HG02678 (cell line): ENCODE measurements around the gene NT5C1B.
"Not testable (repeated sequence)": the region's sequence is repeated elsewhere in the genome, so short reads cannot be mapped to it uniquely, and the experiment has no call there.

Experiments used
- ATAC-seq: cut with Tn5 transposase; IDR thresholded peaks from one replicate; pipeline ENCODE4 v1.9.1; 2021; ENCODE audit warnings: mild to moderate bottlenecking, moderate library complexity; ENCODE audit not compliant: unreplicated experiment

The NT5C1B gene

DNA sequence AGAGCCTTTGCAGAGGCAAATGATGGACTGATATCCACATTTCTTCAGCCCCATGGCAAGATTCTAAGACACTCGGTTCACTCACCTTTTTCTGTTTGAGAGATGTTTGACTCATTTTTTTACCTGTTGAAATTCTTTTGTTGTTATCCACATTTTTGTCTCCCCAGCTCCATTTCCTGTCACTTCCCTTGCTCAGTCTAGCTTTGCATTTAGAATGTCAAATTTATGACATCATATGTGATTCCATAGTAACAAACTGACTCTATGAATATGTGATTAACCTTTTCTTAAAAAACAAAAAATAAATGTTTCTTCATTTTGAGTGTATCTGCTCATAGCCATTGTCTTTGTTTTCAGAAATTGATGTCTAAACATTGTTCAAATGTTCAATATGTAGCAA lies at the start of gene NT5C1B:
TSS of gene NT5C1B (minus strand) at position 216 of the 400 bp plus-strand sequence. CDS start at position 115, 101 bp downstream.
- ATAC-seq, result no peak

DNA sequence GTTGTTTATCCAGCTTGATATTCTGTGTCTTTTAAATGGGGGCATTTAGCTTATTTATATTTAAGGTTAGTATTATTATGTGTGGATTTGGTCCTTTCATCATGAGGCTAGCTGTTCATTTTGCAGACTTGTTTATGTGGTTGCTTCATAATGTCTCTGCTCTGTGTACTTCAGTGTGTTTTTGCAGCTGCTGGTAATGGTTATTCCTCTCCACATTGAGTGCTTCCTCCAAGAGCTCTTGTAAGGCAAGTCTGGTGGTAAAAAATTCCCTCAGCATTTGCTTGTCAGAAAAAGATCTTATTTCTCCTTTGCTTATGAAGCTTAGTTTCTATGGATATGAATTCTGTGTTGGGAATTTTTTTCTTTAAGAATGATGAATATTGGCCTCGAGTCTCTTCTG lies 47.8 kb upstream of the NT5C1B start:
- ATAC-seq, result no peak

DNA sequence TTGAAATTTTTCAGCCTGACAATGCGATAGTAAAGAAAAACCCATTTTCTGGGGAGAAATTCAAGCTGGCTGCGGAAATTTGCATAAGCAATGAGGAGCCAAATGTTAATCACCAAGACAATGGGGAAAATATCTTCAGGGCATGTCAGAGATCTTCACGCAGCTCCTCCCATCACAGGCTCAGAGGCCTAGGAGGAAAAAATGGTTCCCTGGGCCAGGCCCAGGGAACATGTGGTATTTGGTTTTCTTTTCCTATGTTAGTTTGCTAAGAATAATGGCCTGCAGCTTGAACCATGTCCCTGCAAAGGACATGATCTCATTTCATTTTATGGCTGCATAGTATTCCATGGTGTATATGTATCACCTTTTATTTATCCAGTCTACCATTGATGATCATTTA lies 43.3 kb upstream of the NT5C1B start:
- not testable (repeated sequence) for ATAC-seq

- ATAC-seq, result no peak
These were observed 41.6 kb upstream of the NT5C1B start for GRCh38 chr2:18630941-18631340.

DNA sequence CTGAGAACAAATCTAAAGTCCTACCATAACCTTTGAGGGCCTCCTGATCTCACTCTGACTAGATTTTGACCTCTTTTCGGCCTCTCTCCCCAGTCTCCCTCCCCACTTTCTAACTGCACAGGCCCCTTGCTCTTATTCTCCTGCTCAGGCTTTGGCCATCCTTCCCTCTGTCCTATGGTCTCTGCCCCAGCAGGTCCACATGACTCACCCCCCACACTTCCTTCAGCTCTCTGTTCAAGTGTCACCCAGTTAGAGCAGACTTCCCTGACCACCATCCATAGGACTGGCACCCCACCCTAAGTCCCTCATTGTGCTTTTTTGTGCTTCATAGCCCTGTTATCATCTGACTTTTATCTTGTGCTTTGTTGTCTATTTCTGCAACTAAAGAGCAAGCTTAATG lies 41.2 kb upstream of the NT5C1B start:
- no peak for ATAC-seq

DNA sequence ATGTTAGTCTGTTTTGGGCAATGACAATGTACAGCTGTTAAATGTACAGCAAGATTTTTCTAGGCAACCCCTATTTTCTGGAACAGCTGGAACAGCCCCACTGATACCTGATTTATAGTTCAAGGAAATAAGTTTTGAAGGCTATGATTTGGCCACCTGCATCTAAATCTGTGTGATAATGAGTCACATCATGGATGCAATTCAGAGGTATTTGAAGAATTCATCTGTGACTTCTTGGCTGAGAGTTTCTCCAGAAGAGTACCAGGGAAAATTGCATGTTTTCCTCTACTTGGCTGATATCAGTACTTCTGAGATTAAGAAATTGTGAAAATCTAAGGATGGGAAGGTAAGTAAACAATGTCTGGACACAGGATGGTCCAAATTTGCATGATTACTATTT lies 40.7 kb upstream of the NT5C1B start:
- ATAC-seq, result no peak

DNA sequence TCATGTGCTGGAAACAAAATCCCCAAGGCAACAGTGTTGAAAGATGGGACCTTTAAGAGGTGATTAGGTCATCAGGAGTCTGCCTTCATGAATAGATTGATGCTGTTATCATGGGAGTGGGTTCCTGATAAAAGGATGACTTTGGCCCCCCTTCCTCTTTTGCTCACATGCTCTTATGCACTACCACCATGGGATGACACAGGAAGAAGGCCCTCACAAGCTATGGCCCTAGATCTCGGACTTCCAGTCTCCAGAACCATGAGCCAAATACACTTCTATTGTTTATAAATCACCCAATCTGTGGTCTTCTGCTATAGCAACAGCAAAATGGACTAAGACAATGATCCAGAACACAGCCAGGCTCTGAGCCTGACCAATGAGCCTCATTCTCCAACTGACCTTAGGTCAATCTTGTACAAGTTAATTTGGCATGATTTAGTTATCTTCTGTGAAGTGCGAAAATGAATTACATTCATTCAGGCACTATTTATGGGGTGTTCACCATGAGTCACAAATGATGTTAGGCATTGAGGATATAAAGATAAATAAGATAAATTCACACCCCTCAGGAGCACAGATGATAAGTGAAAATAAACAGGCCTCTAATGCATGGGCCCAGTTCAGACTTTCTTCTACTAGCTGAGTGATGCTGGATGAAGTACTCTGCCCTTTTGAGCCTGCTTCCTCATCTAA lies 37.7 kb upstream of the NT5C1B start:
- no peak for ATAC-seq

DNA sequence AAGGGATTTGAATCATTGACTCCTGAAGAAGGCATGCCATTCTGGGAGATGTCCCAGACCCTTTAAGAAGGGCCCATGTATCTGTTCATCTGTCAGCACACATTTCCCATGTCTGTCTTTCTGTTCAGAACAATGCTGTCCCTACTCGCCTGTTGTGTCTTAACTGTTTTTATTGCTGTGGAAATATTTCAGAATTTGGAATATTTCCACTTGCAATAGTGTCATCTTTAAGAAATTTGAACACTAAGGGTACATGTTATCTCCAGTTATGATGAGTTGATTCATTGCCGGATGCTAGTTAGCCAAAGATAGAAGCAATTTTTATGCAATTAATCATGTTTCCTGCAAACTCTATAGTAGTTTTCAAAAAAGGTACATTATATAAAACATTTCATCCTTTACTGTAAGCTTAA lies 36.9 kb upstream of the NT5C1B start:
- no peak for ATAC-seq

- no peak for ATAC-seq
These were observed 36.2 kb upstream of the NT5C1B start for GRCh38 chr2:18625563-18625962.

DNA sequence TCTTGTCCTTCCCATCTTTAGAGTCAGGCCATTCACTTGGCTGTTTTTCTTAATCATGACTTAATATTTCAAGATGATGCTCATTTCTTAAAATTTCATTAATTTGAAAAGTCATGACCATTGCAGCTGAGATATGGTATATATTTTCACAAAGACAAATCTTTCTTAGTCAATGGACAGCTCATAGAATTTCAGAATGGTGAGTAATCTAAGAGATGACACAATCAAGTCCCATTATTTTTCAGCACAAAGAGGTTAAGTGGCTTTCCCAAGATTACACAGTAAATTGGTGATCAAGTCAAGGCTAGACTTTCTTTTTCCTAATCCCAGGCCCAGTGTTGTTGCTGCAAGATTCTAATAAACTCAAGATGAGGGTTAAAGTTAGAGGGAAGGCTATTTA lies 34.4 kb upstream of the NT5C1B start:
- no peak for ATAC-seq

DNA sequence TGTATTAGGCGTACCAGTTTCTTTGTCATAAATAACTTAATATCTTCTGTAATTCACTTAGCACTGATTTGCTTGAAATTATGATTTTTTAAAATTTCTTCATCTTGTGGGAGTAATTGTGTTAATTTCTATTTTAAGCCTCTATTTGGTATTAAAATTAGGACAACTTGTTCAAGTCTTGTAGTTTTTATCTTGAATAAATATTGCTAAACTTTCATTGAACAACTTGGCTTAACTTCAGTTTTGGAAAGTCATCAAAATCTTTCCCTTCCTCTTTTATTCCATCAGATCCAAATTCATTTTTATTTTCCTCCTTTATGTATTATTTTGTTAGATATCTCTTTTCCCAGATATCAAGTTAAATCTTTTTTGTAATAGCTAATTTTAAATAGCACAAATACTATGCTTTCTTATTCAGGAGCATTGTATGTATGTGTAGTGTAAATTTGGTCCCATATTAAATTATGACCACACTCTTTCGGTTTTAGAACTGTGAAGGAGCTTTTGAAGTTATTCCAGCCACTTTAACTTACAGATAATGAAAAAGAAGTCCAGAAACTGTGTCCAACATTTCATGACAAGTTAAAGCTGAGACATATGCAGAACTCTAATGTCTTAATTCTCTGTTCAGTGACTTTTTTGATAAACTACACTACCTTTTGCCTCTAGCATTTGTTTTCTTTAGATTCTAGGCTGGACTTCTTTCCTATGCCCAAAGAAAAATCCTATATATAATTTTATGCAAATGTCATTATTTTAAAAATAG lies 31.7 kb upstream of the NT5C1B start:
- no peak for ATAC-seq

DNA sequence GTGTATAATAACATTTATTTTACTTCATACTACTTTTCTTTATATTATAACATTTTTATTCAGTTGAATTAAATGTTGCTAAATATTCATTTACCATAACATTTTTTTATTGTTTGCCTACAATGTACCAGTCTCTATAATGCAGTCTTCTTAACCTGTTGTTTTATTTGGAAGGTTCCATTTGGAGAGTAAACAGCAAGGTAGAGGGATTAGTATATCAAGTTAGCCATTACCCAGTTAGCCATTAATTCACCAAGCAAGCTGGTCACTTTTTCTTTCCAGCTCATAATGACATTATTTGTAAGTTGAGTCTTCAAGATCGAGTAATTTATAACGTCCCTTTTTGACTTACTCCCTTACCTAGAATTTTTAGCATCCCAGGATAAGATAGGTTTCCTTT lies 29.7 kb upstream of the NT5C1B start:
- no peak for ATAC-seq

GRCh38 chr2:18614041-18614440 lies 24.7 kb upstream of the NT5C1B start:
- no peak for ATAC-seq

GRCh38 chr2:18612133-18612532 lies 22.8 kb upstream of the NT5C1B start:
- no peak for ATAC-seq

DNA sequence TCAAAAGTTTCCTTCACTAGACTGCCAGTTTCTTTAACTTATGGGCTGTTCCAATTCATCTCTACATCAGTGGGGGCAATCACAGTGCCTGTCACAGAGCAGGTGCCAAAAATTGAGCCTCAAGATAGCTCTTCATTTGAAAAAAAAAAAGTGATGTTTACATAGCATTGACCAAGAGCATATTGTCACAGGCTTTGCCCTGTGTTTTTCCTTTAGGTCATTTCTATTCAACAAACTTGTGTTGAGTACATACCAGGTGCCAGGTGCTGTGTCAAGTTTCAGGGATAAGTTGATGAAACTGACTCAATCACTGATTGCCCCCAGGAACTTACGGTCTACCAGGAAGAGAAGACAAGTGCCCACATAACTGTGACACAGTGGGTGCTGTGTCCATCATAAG lies 22.2 kb upstream of the NT5C1B start:
- ATAC-seq, result no peak

DNA sequence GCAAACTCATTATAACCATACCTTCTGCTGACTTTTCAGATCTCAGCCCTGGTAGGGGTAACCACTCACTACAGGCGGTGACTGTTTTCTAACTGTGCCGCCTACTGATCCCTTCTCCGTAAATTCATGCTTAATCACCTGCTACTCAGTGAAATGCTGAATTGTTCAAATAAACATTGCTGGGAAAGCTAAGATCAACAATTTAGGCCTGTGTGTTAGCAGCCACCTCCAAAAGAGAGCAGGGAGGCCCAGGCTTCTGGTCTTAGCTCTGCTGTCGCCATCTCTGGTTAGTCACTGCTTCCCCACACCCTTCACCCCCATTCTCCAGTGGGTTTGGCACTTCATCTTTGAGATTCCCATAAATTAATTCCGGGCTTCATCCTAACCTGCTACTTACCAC lies 21.8 kb upstream of the NT5C1B start:
- ATAC-seq, result no peak

- no peak for ATAC-seq
These were observed 21.3 kb upstream of the NT5C1B start for GRCh38 chr2:18610651-18611050.

DNA sequence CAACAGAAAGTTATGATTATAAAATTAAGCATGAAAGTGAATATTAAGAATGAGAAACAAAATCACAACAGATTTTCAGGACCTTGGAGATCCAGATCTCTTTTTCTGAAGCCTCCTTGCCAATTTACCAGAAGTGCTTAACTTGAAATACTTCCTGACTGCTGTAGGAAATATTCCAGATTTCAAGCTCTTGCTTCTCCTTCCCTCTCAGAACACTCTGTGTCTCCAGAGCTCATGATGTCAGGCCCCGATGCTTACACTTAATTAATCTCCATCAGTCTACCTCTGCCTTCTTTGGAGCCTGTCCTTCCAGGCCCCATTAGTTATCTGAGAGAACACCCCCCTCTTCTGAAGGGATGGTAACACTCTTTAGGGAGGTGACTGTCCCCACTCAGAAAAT lies 20.7 kb upstream of the NT5C1B start:
- no peak for ATAC-seq

DNA sequence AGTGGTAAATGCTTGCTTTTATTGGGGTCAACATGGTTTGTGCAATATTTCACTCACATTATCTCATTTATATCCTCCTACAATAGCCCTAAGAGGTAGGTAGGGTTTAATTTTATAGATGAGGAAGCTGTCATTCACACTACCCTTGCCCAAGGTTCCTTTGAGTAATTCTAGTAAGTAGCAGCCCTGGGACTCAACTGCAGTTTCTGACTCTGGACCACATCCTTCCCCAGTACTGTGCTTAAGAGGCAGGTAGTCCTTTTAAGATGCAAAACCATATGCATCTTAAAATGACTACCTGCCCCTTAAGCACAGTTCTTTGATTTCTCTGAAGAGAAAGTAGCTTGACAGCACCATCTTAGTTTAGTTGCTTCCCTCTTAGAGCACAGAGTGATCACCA lies 15.7 kb upstream of the NT5C1B start:
- ATAC-seq, result no peak

- ATAC-seq, result no peak
These were observed 15.1 kb upstream of the NT5C1B start for GRCh38 chr2:18604531-18604885.

DNA sequence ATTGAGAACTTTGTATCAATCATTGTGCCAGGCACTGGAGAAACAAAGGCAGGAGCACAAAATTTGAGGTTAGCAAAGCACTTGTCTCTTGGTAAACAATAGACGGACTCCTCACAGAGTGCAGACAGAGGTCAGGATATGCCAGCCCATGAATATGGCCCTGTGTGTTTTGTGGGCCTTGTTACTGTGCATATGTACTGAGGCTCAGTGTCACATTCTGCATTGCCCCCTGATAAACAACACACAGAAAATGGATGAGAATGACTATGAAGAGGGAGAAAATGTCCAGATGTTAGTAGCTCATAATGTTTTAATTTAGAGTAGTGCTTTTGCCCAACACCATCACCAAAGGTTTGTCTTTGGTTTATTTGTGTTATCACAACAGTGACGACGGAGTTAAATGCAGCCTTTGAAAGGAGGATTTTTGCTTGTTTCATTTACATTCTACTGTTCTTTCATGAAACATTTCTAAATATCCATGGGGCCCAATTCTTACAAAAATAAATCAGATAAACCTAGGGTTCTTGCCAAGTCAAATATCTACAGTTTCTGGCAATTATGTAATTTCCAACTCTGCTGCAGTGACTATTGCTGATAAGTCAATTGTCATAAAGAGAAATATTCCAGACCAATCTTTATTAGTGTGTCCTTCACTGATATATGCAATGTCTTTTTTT lies 14.6 kb upstream of the NT5C1B start:
- ATAC-seq, result no peak

- no peak for ATAC-seq
These were observed 12.9 kb upstream of the NT5C1B start for GRCh38 chr2:18602298-18602697.
